H9 (cell line): ENCODE data around the gene NAIF1. TPM values are rescaled to one million over a fixed set of nuclear protein-coding genes. Genes with fewer than 3 reads are reported as not detected.

ENCODE experiments used
- DNase-seq: peaks from one replicate; pipeline ENCODE4 v3.0.0-alpha.2; 2017
- H2AFZ ChIP-seq: one replicate; pipeline ENCODE4 v1.6.1; 2013; ENCODE audit warnings: mild to moderate bottlenecking, low read length, control low read depth, moderate library complexity
- H2AK5ac ChIP-seq: 2 replicates; pipeline ENCODE4 v1.6.1; 2013; ENCODE audit warnings: low read length, control low read depth, mixed read lengths; ENCODE audit not compliant: insufficient read length
- H2BK120ac ChIP-seq: one replicate; pipeline ENCODE4 v1.6.1; 2013; ENCODE audit warnings: low read depth, mild to moderate bottlenecking, low read length, control low read depth, inconsistent platforms; ENCODE audit not compliant: poor library complexity, severe bottlenecking
- H2BK12ac ChIP-seq: 2 replicates; pipeline ENCODE4 v1.6.1; 2013; ENCODE audit warnings: low read length, control low read depth, mixed read lengths, low read depth; ENCODE audit not compliant: insufficient read length
- H2BK15ac ChIP-seq: 2 replicates; pipeline ENCODE4 v1.6.1; 2013; ENCODE audit warnings: low read depth, low read length, control low read depth
- H2BK20ac ChIP-seq: one replicate; pipeline ENCODE4 v1.6.1; 2013; ENCODE audit warnings: low read depth, mild to moderate bottlenecking, low read length, control low read depth, inconsistent platforms; ENCODE audit not compliant: poor library complexity, severe bottlenecking
- H2BK5ac ChIP-seq: 2 replicates; pipeline ENCODE4 v1.6.1; 2013; ENCODE audit warnings: low read length, control low read depth, mixed read lengths; ENCODE audit not compliant: insufficient read length
- H3K14ac ChIP-seq: 2 replicates; pipeline ENCODE4 v1.6.1; 2013; ENCODE audit warnings: low read length, control low read depth; ENCODE audit not compliant: insufficient read depth
- H3K18ac ChIP-seq: 2 replicates; pipeline ENCODE4 v1.6.1; 2013; ENCODE audit warnings: low read depth, mild to moderate bottlenecking, mixed read lengths, low read length, control low read depth; ENCODE audit not compliant: insufficient read length
- H3K23ac ChIP-seq: 2 replicates; pipeline ENCODE4 v1.6.1; 2013; ENCODE audit warnings: low read length, control low read depth, mixed read lengths, low read depth; ENCODE audit not compliant: insufficient read length
- H3K23me2 ChIP-seq: 2 replicates; pipeline ENCODE4 v1.6.1; 2013; ENCODE audit warnings: low read depth, mild to moderate bottlenecking, mixed read lengths, low read length, control low read depth; ENCODE audit not compliant: insufficient read length, poor library complexity, severe bottlenecking
- H3K27ac ChIP-seq: 2 replicates; pipeline ENCODE4 v1.5.1; 2013; ENCODE audit warnings: low read length, control low read depth, mixed read lengths, low read depth; ENCODE audit not compliant: insufficient read length
- H3K27me3 ChIP-seq: 2 replicates; pipeline ENCODE4 v1.6.1; 2013; ENCODE audit warnings: low read length, control low read depth, inconsistent platforms; ENCODE audit not compliant: insufficient read depth
- H3K4ac ChIP-seq: 2 replicates; pipeline ENCODE4 v1.6.1; 2013; ENCODE audit warnings: low read depth, mild to moderate bottlenecking, control low read depth, inconsistent platforms, low read length, moderate library complexity
- H3K4me1 ChIP-seq: 2 replicates; pipeline ENCODE4 v1.6.1; 2013; ENCODE audit warnings: low read length, control low read depth, inconsistent platforms; ENCODE audit not compliant: insufficient read depth
- H3K4me2 ChIP-seq: 2 replicates; pipeline ENCODE4 v1.6.1; 2013; ENCODE audit warnings: low read length, control low read depth, mixed read lengths; ENCODE audit not compliant: insufficient read length, insufficient read depth
- H3K56ac ChIP-seq: 2 replicates; pipeline ENCODE4 v1.6.1; 2013; ENCODE audit warnings: low read depth, mild to moderate bottlenecking, mixed read lengths, low read length, control low read depth; ENCODE audit not compliant: insufficient read length
- H3K79me1 ChIP-seq: 2 replicates; pipeline ENCODE4 v1.6.1; 2013; ENCODE audit warnings: low read depth, mild to moderate bottlenecking, moderate library complexity, low read length, control low read depth, inconsistent platforms; ENCODE audit not compliant: insufficient read depth, poor library complexity, severe bottlenecking
- H3K79me2 ChIP-seq: 2 replicates; pipeline ENCODE4 v1.6.1; 2013; ENCODE audit warnings: low read length, control low read depth, inconsistent platforms; ENCODE audit not compliant: insufficient read depth
- H3K9ac ChIP-seq: 2 replicates; pipeline ENCODE4 v1.6.1; 2013; ENCODE audit warnings: low read length, control low read depth, mixed read lengths; ENCODE audit not compliant: insufficient read length; ENCODE audit errors: extremely low read depth
- H3K9me3 ChIP-seq: one replicate; pipeline ENCODE4 v1.6.1; 2013; ENCODE audit warnings: low read depth, low read length, inconsistent platforms; ENCODE audit not compliant: control insufficient read depth
- H3T11ph ChIP-seq: one replicate; pipeline ENCODE4 v1.6.1; 2013; ENCODE audit warnings: mild to moderate bottlenecking, low read length, control low read depth, inconsistent platforms
- H4K20me1 ChIP-seq: one replicate; pipeline ENCODE4 v1.6.1; 2013; ENCODE audit not compliant: control insufficient read depth, insufficient read length, insufficient read depth
- H4K5ac ChIP-seq: 2 replicates; pipeline ENCODE4 v1.6.1; 2013; ENCODE audit warnings: low read depth, mild to moderate bottlenecking, mixed read lengths, low read length, control low read depth; ENCODE audit not compliant: insufficient read length
- H4K8ac ChIP-seq: replicated peaks from 2 replicates; pipeline ENCODE4 v1.6.1; 2013; ENCODE audit warnings: low read length, control low read depth, mixed read lengths, low read depth; ENCODE audit not compliant: insufficient read length
- H4K91ac ChIP-seq: 2 replicates; pipeline ENCODE4 v1.6.1; 2013; ENCODE audit warnings: low read depth, mild to moderate bottlenecking, moderate library complexity, mixed read lengths, low read length, control low read depth; ENCODE audit not compliant: insufficient read length
- H3K27ac Mint-ChIP-seq, 3 experiments: 2 replicates in 2 of 3; 3 replicates in 1 of 3; pipeline ENCODE4 v1.8.0; 2020 to 2021; ENCODE audit warnings: mixed read lengths in 3 of 3, mild to moderate bottlenecking in 1 of 3, moderate library complexity in 1 of 3
- H3K27me3 Mint-ChIP-seq: 2 replicates; pipeline ENCODE4 v1.8.0; 2021; ENCODE audit warnings: low read depth, mild to moderate bottlenecking, moderate library complexity, mixed read lengths
- H3K36me3 Mint-ChIP-seq, 3 experiments: 2 replicates in 2 of 3; 3 replicates in 1 of 3; pipeline ENCODE4 v1.8.0; 2020 to 2021; ENCODE audit warnings: low read depth in 3 of 3, mixed read lengths in 3 of 3; ENCODE audit not compliant: insufficient read depth in 1 of 3
- H3K4me1 Mint-ChIP-seq, 2 experiments: 2 replicates each; pipeline ENCODE4 v1.8.0; 2020; ENCODE audit warnings: mixed read lengths in 2 of 2
- H3K4me3 Mint-ChIP-seq, 2 experiments: 2 replicates in 1 of 2; 3 replicates in 1 of 2; pipeline ENCODE4 v1.8.0; 2020 to 2021; ENCODE audit warnings: mild to moderate bottlenecking in 2 of 2, mixed read lengths in 2 of 2, moderate library complexity in 1 of 2
- H3K9me3 Mint-ChIP-seq, 2 experiments: 2 replicates in 1 of 2; 3 replicates in 1 of 2; pipeline ENCODE4 v1.8.0; 2020; ENCODE audit warnings: mild to moderate bottlenecking in 2 of 2, mixed read lengths in 2 of 2, moderate library complexity in 1 of 2
- WGBS: extraction: QIAGEN DNeasy Blood & Tissue Kit; methylation state at CpG from one replicate; pipeline ENCODE4 v1.1.7; 2013; ENCODE audit warnings: missing lambda C conversion rate, low lambda C conversion rate, mixed read lengths; ENCODE audit not compliant: insufficient read length; ENCODE audit errors: extremely low coverage; 5-methylcytosine and 5-hydroxymethylcytosine counted together
- total RNA-seq: library from RNA; stranded (reverse); gene quantifications from 2 replicates; pipeline ENCODE4 v1.2.1, GENCODE V29; 2021
- TF ChIP-seq, protein P1 (sequence below): fragments of 200-600 bp; sonication (generic); conservative IDR thresholded peaks from 3 replicates; pipeline ENCODE4 v1.8.0; 2021; ENCODE audit warnings: antibody characterized with exemption, mild to moderate bottlenecking

The NAIF1 gene
- total RNA-seq, 1 experiment from 2014 or later: 6.3 TPM

GRCh38 chr9:128092199-128092977, 25.3 kb upstream of the NAIF1 start:
- TF ChIP-seq, protein P1, sequence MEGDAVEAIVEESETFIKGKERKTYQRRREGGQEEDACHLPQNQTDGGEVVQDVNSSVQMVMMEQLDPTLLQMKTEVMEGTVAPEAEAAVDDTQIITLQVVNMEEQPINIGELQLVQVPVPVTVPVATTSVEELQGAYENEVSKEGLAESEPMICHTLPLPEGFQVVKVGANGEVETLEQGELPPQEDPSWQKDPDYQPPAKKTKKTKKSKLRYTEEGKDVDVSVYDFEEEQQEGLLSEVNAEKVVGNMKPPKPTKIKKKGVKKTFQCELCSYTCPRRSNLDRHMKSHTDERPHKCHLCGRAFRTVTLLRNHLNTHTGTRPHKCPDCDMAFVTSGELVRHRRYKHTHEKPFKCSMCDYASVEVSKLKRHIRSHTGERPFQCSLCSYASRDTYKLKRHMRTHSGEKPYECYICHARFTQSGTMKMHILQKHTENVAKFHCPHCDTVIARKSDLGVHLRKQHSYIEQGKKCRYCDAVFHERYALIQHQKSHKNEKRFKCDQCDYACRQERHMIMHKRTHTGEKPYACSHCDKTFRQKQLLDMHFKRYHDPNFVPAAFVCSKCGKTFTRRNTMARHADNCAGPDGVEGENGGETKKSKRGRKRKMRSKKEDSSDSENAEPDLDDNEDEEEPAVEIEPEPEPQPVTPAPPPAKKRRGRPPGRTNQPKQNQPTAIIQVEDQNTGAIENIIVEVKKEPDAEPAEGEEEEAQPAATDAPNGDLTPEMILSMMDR: no peak

More at GRCh38 chr9:128092199-128092977, 25.3 kb upstream of the NAIF1 start:
- H3K27me3 ChIP-seq: no peaks in the 10 kb centered on the region
- H3K23ac ChIP-seq: no peak overlapping the region
- H2BK5ac ChIP-seq: no peak overlapping the region
- no peak overlapping the region for H3K56ac ChIP-seq
- H3K9me3 Mint-ChIP-seq: no peaks in the 10 kb centered on the region
- no peaks in the 10 kb centered on the region for H3K27me3 Mint-ChIP-seq
- no peak overlapping the region for H2BK12ac ChIP-seq
- H4K91ac ChIP-seq: peak overlapping the region; percentile 44
- no peaks in the 10 kb centered on the region; the same call in 1 of the 2 replicates for H3K79me2 ChIP-seq
- H3K27ac Mint-ChIP-seq: peak overlapping the region in 2 of 3 experiments; percentile 27 to 64; a peak in 3 of 7 replicates
- WGBS: no CpG with 5 or more reads among the region's 16 CpGs
- H3T11ph ChIP-seq: no peak overlapping the region
- H3K9ac ChIP-seq: no peak overlapping the region
- no peak overlapping the region for H2BK15ac ChIP-seq
- peaks cover 27 to 30% of the 10 kb centered on the region in 2 experiments for H3K4me1 Mint-ChIP-seq
- no peak overlapping the region for H4K8ac ChIP-seq
- no peaks in the 10 kb centered on the region for H3K23me2 ChIP-seq
- peak overlapping the region; percentile 40 for H3K18ac ChIP-seq
- no peaks in the 10 kb centered on the region for H4K20me1 ChIP-seq
- peaks cover 8% of the 10 kb centered on the region for H3K79me1 ChIP-seq
- peak overlapping the region; percentile 61; the same call in 1 of the 2 replicates for H3K14ac ChIP-seq
- no peak overlapping the region; the same call in 1 of the 2 replicates for H3K4ac ChIP-seq
- no peak overlapping the region for H2AFZ ChIP-seq
- no peaks in the 10 kb centered on the region for H3K9me3 ChIP-seq
- peaks cover 0 to 1% (median 0%) of the 10 kb centered on the region in 3 experiments; a peak in 2 of 7 replicates for H3K36me3 Mint-ChIP-seq
- H2BK120ac ChIP-seq: no peak overlapping the region
- no peak for DNase-seq
- no peak overlapping the region for H4K5ac ChIP-seq
- H3K4me1 ChIP-seq: no peaks in the 10 kb centered on the region
- H3K4me2 ChIP-seq: no peak overlapping the region
- H2BK20ac ChIP-seq: no peak overlapping the region
- no peak overlapping the region for H3K27ac ChIP-seq
- no peak overlapping the region; a peak in 1 of 5 replicates for H3K4me3 Mint-ChIP-seq
- H2AK5ac ChIP-seq: no peak overlapping the region
